Stimulated activated CD4-positive, alpha-beta T cell treated with anti-CD3 and anti-CD28 coated beads, Interleukin-12 subunit alpha, Interleukin-12 subunit beta, amount 100 ng/mL, for 48 hours (primary cell): ENCODE results near the gene DPP4.
"Not testable (repeated sequence)": the region's sequence is repeated elsewhere in the genome, so short reads cannot be mapped to it uniquely, and the experiment has no call there.

ENCODE experiments used
- DNase-seq, 3 donors: peaks; one replicate each; pipeline ENCODE4 v3.0.0-alpha.2; 2020; ENCODE audit warnings: low read depth in 2 of 3, low spot score in 1 of 3

DPP4 gene

DNA sequence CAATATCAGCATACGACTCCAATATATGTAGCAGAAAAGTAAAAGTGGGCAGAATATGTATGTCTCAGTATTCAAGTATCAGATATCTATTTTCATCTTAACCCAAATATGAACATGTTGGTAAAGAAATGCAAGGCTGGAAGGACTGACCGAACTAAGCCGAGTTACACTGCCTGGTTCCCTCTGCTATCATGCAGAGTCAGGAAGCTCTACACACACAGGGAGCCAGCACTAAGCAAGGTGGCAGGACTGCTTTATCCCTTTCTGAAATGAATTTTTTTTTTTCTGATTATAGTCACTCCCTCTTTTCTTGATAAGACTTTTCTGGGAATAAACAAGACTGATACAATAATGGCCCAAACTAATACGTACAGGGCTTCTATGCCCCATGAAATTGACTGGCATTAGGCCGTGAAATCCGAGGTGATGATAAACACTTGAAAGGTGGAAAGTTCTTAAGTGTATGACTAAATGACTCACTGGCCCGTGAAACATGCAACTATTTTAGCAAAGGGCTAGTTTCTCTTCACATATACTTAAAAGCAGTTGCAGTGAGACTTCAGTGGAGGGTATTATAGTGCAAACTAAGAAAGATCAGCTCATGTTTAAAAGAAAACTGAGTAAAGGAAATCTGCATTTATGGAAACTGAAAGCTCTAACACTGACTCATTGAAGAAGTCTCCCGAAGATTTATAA lies 14.9 kb downstream of the DPP4 start:
- DNase-seq = peak in 1 of 3 donors; percentile 40

DNA sequence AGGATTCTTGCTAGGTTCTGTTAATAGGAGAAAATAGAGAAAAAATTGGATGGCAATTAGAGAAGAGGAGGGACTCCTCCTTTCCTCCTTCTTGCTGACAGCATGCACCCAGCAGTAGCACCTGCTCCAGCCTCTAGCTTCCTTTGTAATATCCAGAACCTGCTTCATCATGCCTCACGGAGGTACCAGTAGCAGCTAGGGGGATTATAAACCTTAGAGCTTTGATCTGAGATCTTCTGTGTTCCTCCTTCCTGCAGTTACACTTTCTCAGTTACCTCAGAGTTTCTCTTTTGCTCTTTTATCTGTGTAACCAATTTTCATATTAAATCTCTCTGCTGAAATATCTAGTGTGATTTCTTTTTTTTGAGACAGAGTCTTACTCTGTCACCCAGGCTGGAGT lies 16.6 kb downstream of the DPP4 start:
- no peak for DNase-seq

DNA sequence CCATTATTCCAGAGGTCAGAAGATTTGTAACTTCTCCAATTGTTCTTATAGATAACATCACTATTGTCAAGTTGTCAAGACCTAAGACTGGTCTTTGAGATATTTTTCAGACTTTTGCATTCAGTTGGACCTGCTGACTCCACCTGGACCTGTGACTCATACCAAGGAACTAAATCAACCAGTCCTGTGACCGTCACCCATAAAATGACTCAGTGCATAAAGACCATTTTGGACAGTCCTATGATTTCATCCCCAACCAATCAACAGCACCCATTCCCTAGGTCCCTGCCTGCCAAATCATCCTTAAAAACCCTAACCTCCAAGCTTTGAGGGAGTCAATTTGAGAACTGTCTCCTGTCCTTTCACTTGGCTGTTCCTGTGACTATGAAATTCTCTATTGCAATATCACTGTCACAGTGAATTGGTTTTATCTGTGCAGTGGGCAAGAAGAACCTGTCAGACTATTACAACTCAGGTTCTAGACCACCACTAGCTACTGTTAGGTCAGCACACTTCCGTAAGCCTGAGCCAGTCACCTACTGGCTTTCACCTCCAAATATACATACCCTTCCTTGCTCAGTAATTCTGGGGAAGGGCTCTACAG lies 17.1 kb downstream of the DPP4 start:
- no peak for DNase-seq

DNA sequence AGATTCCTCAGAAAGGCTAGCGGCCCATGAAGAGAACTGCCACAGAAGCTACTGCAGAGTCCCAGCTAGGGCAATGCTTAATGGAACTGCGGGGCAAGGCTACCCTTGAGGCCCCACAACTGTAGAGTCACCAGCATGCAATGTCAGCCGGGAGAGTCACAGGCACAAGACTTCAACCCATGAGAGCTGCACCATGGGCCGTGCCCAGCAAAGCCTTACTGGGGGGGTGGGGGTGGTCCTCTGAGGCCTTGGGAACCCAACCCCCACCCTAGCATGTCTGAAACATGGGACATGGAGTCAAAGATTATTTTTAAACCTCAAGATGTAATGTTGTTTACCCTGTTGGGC lies 20.2 kb downstream of the DPP4 start:
- DNase-seq = no peak

DNA sequence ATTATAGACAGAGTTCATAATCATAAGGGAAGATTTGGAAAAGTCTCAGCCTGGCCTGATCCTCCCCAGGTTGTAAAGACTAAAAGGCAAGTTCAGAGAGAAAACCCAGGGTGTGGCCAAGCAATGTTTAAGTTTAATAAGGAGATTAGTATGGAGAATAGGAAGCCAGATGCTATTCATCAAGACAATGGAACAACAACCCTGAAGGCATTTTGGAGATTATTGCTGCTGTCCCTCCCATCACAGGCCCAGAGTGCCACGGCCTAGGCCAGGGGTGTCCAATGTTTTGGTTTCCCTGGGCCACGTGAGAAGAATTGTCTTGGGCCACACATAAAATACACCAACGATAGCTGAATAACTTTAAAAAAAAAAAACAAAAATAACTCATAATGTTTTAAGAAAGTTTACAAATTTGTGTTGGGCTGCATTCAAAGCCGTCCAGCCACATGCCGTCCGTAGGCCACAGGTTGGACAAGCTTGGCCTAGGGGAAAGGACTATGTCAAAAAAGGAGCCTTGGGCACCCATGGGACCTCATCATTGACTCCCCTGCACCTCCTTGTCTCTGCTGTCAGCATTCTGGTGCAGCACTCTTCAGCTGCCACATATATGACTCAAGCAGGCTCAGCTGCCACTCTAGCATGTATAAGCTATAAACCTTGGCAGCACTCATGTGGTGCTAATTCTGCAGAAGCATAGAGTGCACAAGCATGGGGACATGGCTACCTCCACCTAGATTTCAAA lies 20.8 kb downstream of the DPP4 start:
- no peak for DNase-seq

DNA sequence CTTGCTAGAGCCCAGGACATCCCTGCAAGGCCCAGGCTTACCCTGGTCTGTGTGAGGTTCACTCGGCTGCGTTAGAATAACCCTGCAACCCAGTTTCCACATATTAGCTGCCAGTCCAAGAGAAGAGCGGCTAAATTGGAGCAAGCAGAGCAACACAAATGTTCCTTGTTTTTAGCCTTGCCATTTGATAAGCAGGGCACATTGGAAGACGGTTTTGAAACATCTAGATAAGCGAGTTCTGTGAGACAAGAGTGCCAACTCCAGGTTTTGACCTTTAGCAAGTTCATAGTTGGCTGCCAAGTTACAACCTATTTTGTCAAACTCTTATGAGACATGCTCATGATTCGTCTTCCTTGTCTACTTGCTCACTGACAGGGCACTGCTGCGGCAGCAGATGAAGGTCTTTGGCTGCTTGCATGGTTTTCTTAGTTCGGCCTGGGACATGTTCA lies 23.5 kb downstream of the DPP4 start:
- DNase-seq = no peak

DNA sequence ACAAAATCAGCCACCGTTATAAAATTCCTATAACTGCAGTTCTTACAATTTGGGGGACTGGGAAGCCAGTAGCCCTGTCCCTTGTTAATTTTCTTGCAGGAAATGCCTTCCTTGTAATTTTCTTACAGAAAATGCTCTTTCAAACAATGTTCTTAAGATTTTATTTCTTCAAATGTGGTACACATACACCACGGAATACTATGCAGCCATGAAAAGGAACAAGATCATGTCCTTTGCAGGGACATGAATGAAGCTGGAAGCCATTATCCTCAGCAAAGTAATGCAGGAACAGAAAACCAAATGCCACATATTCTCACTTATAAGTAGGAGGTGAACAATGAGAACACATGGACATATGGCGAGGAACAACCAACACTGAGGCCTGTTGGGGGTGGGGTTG lies 24.9 kb downstream of the DPP4 start:
- not testable (repeated sequence) for DNase-seq

DNA sequence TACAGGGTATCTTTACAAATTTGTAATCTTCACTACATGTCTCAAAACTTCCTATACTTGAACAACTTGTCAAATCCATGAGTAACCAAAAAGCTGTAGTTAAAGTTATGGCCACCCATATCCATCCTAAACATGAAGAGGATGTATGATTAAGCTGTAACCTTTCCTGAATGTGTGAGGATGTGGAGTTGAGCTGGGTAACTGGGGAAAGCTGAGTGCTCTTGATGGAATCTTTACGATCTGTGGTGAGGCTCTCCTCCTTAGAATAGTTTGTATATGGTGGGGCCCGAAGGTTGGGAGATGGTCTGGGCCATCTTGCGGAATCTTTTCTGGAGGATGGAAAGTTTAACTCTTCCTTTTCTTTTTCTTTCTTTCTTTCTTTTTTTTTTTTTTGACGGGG lies 29.4 kb downstream of the DPP4 start:
- no peak for DNase-seq

DNA sequence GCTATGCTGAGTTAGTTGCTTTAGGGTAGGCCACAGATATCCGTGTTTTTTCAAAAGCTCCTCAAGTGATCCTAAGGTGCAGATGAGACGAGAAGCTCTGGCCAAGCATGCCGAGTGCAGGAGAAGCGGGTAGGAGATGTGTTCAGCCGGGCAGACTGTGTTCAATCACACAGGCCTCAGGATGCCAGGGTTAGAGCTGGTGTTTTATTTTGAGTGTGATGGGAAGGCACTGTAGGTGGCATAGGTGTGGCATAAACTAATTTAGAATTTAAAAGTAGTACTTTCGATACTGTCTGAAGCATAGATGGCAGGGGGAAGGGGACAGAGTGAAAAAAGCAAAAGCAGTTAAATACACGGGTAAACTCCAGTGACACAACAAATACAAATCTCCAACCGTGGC lies 30.9 kb downstream of the DPP4 start:
- DNase-seq = no peak

DNA sequence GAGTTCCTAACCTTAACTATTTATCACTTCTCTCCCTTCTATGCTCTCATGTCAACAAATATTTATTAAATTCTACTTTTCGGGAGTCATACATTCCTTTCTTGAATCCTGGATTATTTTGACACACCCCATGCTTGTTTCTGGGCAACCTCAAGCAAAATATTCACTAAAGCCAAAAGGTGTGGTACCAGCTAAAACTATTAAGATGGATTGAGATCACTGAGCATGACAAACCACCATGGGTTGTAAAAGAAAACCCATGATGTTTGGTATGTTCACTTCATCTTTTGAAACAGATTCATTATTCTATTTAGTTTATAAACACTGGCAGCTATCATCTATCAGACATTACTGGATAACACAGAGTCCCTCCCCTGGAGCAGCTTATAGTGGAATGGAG lies 32.5 kb downstream of the DPP4 start:
- no peak for DNase-seq

DNA sequence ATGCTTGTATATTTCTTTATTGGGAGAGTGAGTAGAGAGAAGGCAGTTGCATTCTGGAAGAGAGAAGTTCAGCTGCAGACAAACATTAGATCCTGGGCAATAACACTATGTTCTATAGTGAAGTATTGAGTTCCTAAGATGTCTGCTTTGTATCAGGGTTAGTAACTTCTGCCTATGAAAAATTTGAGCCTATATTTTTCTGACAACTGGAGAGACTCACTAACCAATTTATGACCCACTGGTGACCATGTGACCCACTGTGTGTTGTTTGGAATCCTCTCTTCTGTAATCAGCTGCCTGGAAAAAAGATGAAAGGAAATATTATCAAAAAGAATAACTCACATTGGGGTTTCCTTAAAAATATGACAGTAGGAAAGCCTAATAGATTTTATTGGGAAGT lies 35.3 kb downstream of the DPP4 start:
- no peak for DNase-seq

DNA sequence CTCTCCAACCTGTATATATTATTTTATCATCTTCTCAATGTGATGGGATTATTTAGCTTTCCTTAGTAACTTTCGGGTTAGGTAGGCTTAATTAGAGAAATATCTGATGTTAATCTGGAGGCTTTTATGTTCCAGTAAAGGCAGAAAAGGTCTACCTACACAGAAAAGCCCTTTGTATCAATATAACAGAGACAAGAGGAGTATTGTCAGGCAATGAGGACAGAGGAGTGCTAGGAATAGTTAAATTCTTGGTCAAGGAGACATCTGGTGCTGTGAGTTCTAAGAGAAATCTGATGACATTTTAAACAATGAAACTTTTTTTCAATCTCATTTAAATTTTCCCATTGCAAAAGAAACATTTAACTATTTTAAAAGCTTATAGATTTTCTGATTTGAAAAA lies 36.1 kb downstream of the DPP4 start:
- no peak for DNase-seq

DNA sequence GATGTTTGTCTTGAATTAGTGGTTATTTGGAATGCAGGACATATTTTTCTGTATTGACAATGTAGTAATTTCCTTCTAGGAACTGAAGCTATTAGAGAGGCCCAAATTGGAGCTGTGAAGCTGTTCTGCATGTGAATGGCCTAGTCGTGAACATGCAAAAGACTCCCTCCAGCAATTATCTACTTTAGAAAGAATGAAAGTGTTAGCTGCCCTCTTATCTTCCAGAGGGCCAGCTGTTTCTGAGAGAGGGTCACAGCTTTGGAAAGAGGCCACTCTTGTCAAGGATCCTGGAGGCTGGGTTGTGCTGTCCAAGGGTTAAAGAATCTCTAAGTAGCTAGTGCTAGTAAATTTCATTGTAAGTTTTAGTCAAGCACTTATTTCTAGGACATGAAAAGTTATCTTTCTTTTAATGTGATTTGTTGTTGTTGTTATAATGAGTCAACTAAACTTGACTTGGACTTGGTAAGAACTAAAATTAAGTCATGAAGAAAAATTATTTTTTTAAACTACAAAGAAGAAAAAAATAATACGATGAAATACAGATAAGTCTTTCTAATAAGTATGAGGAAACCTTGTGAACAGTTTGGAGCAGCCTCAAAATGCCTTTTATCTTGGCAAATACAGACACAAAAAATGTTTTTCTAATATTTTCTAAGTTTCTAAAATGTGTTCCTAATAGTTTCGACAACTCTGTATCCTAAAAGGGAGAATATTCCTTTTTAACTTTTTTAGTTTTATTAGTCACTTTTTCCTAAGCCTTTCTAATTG lies 36.8 kb downstream of the DPP4 start:
- no peak for DNase-seq

DNA sequence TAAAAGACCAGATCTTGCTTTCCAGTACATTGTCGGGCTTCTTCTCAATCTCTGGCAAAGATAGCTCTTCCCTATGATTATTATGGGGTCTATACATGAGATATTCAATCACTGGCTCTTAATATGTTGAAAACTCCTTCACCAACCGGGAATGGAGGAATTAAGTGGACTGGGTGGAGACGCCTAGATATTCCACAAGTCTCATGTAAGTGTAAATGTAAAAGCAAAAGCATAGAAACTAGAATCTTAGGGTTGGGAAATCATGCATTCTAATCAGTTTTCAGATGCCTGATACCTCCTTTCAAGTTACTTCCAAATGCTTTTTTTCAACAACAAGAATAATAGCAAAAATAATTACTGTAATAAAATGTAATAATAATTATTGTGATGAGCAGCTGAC lies 38.0 kb downstream of the DPP4 start:
- DNase-seq = no peak

DNA sequence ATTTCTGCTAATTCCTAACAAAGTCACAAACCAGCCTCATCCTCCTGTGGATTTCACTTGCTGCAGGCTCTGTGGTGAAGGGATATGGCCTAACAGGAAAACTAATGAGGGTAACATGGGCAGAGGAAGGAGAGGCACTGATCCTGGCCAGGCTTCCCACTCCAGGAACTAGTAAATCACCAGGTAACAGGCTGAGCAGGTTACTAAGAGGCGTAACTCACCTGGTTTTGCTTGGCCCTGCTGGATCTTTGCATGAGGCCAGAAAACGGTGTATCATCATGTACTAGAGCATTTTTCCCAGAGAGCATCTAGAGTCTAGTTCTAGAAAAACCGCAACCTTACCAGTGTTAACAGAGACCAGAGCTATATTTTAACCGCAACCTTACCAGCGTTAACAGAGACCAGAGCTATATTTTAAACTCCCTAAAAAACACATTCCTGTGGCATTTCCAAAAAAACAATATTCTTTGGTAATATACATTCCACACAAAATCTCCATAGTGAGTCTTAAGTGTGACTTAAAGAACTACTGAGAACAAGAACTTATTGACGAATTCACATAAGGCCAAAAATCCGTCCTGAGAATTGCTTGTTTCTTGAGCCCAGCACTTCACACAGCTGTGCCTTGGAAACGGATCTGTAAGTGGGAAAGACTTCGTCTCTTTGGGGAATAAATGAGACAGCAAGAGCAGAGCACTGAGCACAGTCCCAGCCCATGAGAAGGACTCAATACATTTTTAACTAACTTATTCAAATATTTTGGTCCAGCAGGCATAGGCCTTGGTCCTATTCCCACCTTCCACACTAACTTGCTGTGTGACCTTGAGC lies 43.4 kb downstream of the DPP4 start:
- no peak for DNase-seq

DNA sequence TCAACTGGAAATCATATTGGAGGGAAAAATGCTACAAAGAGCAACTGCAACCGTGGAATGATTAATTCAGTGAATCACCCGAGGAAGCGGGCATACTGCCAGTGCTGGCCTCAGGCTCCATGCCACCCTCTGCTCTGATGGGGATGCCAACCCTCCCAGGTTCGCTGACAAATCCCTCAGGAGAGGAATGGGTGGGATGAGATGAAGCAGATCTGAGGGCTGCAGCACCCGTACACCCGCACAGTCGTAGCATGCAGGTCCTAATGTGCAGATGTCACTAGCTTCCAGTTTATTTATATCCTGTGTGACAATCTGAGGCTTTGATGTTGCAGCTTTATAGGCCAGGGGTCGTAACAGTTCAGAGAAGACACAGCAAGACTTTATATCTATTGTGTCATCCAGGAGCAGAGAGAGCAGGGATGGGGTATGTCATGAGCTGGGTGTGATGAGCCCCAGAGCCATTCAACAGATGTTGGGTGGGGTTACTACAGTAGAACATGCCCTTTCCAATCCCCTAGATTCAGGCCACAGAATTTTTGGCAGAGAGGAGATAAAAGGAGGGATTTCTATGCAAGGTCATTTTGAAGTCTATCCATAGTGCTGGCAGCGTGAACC lies 44.6 kb downstream of the DPP4 start:
- no peak for DNase-seq

DNA sequence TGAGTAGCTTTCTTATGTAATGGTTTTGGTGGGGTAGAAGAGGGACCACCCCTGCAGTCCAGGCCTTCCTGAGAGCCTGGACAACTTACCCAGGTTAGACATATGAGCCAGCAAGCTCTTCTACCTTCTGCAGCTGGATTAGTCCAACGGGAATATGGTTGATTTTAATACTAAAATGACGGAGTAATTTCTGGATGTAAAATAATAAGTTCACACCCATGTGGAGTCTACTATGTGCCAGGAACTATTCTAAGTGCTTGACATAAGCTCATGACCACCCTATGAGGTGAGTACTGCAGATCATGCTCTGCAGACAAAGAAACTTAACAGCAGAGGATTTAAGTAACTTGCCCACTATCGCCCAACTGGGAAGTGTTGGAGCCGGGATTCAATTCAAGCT lies 45.5 kb downstream of the DPP4 start:
- DNase-seq = no peak

DNA sequence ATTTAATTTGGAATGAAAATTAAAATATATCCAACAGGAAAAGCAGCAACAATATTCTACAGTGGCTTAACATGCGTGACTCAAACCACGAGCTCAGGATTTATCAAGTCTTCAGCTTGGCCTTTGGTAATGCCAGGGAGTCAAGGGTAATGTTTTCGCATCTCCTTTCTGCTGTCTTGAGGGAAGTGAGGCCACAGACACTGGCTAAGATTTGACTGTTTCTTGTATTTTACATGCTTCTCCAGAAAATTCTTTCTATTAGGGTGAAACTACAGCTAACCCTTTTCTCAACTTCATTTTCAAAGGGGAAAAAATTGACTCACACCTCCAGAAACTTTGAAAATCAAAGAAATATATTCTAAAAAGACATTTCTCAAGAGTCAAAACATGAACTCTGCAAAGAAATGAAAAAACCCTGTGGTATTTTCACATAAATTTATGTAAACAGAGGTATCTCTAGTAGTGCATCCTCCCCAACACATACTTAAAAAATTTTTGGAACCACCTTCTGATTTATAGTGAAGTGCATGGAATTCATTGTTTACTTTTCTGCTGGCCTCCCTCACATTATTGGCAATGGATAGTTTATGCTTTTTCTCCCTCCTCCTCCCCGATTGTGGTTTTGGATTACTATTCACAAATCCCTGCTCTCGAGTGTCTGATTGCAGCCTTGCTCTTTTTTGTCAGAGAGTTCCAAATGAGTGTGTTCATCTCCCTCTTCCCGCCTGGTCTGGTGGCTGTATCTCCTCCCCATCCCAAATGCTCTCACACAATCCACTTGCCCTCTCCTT lies 48.7 kb downstream of the DPP4 start:
- no peak for DNase-seq

DNA sequence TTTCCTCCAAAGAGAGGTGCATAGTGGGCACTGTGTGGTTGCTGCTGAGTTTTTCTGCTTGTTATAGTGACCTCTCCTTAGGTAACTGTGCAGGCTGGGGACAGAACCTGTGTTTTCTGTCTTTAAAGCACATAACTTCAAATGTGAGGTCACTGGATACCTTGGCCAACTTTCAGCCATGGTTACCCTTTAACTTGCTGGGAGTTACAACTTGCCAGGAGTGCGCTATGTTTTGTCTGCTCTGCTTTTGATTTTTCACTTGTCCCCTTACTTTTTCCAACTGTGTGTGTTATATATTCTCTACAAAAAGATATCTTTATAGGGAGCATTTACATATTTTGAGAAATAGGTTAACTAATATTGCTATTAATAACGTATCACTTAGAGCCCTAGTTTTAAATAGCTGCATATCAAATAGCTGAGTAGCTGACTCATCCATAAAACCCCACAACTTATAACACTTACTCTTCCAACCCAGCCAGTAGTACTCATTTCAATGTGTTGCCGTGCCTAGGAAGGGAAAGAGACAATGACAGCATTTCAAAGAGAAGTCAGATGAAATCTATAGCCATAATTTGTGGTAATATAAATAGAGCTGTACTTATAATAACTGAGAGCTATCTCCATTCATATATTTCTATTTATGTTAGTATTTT lies 51.6 kb downstream of the DPP4 start:
- no peak for DNase-seq
